GM11168 (cell line): ENCODE measurements around the gene MESP2.

ENCODE experiments used
- in situ Hi-C: fragments of 300-500 bp; cut with MboI; formaldehyde crosslinking; loops from one replicate; pipeline ENCODE4 v1.12.0; 2022; ENCODE audit warnings: low sequenced_read_pairs; ENCODE audit not compliant: unreplicated experiment

The MESP2 gene

GRCh38 chr15:89812011-89812846 lies 36.1 kb downstream of the MESP2 start:
- in situ Hi-C loops = no loop called here

- in situ Hi-C loops = no loop called here
Observed at GRCh38 chr15:89812847-89813320, 36.8 kb downstream of the MESP2 start.

- in situ Hi-C loops = no loop called here
Observed at GRCh38 chr15:89813381-89814111, 37.4 kb downstream of the MESP2 start.

- in situ Hi-C loops = no loop called here
Observed at GRCh38 chr15:89814112-89814742, 38.1 kb downstream of the MESP2 start.

- in situ Hi-C loops = no loop called here
Observed at GRCh38 chr15:89815769-89816168, 39.6 kb downstream of the MESP2 start.

- in situ Hi-C loops = no loop called here
Observed at GRCh38 chr15:89817701-89818280, 41.7 kb downstream of the MESP2 start.

GRCh38 chr15:89818287-89818686 lies 42.2 kb downstream of the MESP2 start:
- in situ Hi-C loops = no loop called here

GRCh38 chr15:89820666-89821611 lies 44.8 kb downstream of the MESP2 start:
- in situ Hi-C loops = no loop called here

GRCh38 chr15:89822026-89822425 lies 45.9 kb downstream of the MESP2 start:
- in situ Hi-C loops = no loop called here

- in situ Hi-C loops = no loop called here
Observed at GRCh38 chr15:89822611-89822950, 46.4 kb downstream of the MESP2 start.

GRCh38 chr15:89822951-89823711 lies 47.0 kb downstream of the MESP2 start:
- in situ Hi-C loops = no loop called here

- in situ Hi-C loops = no loop called here
Observed at GRCh38 chr15:89823836-89824606, 47.9 kb downstream of the MESP2 start.

GRCh38 chr15:89824607-89824867 lies 48.4 kb downstream of the MESP2 start:
- in situ Hi-C loops = no loop called here

- in situ Hi-C loops = no loop called here
Observed at GRCh38 chr15:89825271-89825940, 49.3 kb downstream of the MESP2 start.

- in situ Hi-C loops = no loop called here
Observed at GRCh38 chr15:89826671-89827655, 50.8 kb downstream of the MESP2 start.

GRCh38 chr15:89827829-89828228 lies 51.7 kb downstream of the MESP2 start:
- in situ Hi-C loops = no loop called here
